Measurements from ENCODE around the gene ZNF268.
"Not testable (repeated sequence)": the region's sequence is repeated elsewhere in the genome, so short reads cannot be mapped to it uniquely, and the experiment has no call there.

The ZNF268 gene

DNA sequence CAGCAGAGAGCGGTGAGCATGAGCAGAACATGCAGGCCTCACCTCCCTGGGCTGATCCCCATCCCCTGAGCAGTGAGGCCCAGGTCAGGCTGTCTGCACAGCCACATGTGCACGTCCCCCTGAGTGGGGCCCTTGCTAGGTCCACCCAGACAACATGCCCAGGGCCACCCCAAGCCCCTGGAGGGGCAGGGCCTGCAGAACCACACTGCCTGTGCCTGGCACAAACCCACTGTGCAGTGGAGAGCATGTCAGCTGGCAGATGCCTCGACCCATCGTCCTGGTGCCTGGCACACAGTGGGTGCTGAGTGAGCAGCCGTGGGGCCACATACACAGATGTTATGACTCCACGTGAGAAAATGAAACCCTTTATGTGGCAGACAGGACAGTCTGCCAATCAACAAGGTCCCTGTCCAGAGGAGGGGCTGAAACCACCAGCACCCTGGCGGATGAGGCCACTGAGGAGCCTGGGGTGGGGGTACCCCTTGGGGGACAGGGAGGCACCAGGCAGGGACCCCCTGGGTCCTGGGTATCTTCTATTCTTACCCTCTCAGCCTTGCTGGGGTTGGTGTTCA is 46.1 kb downstream of the ZNF268 start:
- DNase-seq (ENCODE audit: low read depth in 2 of 2) = no peak

DNA sequence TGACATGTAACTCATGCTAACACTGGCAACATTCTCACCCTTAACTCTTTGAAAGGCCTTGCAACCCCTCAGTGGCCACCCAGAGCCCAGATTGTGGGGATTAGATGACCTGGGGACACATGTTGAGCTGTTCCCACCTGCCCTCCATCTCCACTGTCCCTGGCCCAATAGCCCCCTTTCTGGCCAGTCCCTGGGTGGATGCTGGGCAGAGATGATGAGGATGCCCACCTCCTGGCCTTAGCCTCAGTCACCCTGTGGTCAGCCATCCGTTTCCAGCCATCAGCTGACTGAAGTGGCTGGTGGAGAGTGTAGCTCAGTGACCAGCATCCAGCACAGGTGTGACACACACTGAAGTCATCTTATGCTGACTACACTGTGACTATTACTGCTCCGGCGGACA is 49.7 kb downstream of the ZNF268 start:
- no peak for DNase-seq (ENCODE audit: low read depth in 2 of 2)

DNA sequence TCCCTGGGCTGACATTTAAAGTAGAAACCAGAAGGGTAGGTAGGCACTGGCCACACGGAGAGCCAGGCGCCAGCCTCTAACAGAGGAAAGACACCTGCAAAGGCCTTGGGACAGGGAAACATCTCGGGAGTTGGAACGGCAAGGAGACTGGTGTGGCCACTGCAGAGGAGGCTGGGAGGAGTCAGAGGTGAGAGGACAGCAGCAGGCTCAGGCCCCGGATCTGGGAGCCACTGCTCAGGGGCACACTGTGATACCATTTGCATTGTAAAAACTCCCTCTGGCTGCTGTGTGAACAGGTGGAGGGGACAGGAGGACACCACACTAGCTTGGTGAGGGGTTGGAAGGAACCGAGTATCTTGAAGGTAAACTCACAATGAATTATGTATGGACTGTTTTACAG is 51.7 kb downstream of the ZNF268 start:
- DNase-seq (ENCODE audit: low read depth in 2 of 2) = no peak

DNA sequence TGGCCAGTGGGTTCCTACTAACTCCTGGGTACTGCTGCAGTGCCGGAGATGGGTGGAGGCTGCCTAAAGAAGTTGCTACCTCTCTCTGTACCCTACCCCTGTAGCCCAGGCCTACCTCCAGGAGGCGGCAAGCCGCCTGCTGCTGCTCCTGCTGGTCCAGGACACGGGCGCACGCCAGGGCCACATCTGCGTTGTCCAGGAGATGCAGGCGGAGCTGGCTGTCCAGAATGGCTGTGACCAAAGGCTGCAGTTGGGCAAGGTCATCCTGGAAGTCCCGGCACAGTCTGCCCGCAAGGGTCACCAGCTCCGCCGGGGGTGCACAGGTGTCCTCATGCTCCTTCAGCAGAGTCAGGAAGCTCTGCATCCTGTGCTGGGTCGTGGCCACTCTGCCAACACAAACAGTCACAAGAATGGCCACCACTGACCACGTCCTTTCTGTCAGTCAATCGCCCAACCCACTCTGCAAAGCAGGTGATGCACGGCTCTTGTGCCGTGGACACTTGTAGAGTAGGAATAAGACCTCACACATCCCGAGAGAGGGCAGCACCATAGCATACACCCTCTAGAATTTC is 52.8 kb downstream of the ZNF268 start:
- no peak for DNase-seq (ENCODE audit: low read depth in 2 of 2)

DNA sequence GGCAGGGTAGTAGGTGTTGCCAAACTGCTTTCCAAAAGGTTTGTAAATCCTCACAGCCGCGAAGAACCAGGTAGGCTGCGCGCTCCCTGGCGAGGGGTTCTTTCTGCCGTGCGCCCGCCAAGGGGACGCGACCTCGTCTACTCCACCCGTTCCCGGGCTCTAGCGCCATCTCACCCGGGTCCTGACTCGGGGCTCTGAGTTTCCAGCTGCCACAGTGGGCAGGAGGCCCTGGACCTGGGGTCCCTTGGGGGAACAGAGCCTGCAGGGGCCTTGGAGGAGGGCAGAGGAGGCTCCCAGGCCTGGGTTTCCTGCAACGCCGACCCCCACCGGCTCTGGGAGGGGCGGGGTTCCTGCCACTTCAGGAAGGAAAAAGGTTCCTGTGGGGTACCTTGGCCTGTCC is 53.7 kb downstream of the ZNF268 start:
- DNase-seq (ENCODE audit: low read depth in 2 of 2) = no peak

DNA sequence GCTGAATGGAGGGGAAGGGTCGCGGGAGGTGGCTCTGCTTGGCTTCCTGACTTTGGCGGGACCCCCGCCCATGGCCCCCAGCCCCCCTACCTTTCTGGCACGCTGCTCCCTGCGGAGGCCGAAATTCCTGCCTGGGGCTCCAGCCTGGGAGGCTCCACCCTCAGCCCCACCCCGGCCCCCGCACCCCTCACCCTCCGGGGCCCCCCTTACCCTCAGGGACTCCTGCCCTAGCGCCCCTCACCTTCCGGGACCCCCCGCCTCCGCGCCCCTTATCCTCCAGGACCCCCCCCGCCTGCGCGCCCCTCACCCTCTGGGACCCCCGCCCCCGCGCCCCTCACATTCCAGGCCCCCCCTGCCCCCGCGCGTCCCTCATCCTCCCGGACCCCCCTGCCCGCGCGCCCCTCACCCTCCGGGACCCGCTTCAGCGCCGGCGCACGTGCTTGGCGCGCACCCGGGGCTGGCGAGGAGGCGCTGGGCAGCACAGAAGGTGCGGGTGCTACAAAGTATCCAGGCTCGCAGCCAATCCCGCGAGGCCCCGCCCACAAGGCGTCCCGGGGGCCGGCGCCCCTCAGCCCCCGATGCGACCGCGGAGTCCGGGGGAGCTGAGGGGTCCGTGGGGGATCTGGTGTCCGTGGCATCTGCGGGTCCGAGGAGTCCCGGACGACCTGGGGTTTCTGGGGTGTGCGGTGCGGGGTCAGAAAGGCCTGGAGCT is 54.3 kb downstream of the ZNF268 start, which contains the start of gene ANHX:
ANHX (minus strand) TSS at position 477 of the 712 bp plus-strand sequence. CDS start 1,521 bp downstream, outside the sequence.
- DNase-seq (ENCODE audit: low read depth in 2 of 2) = no peak

DNA sequence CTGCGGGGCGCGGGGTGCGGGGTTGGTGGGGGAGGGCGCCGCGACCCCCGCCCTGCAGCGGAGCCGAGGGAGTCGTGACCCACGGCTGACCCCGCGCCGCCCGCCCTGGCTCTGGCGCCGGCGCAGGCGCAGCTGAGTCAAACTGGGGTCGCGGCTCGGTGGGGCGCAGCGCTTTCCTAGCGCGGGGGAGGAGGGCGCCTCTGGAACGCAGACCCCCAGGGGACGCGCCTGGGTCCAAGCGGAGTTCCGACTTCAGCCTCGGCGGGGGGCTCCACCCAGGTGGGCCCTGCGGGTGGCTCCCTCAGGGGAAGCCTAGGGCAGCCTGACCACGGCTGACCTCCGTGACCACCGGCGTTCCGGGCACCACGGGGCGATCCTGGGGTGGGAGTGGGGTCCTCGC is 54.8 kb downstream of the ZNF268 start:
- DNase-seq (ENCODE audit: low read depth in 2 of 2) = no peak

DNA sequence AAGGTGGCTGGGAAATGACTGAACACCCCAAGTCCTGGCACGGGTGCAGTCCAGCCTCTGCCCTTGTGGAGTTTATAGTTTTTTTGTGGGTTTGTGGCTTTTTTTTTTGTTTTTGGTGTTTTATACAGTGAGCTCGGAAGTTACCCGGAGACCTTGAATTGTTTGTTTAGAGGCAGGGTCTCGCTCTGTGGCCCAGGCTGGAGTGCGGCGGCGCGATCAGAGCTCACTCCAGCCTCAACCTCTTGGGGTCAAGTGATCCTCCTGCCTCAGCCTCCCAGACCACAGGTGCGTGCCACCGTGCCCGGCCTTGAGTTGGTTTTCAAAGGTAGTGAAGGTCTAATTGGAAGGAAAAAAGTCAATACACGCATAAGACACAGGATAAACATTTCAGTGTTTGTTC is 55.3 kb downstream of the ZNF268 start:
- no peak for DNase-seq (ENCODE audit: low read depth in 2 of 2)

DNA sequence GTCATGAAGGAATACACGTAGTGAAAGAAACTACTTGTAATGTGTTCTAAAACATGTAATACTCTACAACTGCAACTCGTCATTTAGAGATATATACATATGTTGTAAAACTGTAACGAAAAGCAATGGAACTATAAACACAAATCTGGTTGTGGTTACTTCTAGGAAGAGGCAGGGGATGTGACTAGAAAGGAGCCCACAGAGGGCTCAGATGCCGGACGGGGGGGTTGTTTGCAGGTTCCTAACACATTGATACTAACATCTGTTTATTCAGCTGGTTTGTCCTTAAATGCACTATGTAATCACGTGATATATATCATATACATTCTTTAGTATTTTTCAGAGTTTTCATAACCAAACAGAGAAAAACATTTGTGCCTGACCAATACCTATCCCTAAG is 70.4 kb downstream of the ZNF268 start:
- DNase-seq (ENCODE audit: low read depth in 2 of 2) = no peak

DNA sequence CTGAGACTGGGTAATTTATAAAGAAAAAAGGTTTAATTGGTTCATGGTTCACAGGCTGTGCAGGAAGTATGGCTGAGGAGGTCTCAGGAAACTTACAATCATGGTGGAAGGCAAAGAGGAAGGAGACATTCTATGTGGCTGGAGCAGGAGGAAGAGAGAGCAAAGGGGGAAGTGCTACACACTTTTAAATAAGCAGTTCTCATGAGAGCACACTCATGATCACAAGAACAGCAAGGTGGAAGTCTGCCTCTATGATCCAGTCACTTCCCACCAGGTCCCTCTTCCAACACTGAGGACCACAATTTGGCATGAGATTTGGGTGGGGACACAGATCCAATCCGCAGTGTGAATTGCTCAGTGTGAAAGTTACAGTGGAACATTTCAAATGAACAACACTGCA is 74.5 kb downstream of the ZNF268 start:
- not testable (repeated sequence) for DNase-seq (ENCODE audit: low read depth in 2 of 2)

DNA sequence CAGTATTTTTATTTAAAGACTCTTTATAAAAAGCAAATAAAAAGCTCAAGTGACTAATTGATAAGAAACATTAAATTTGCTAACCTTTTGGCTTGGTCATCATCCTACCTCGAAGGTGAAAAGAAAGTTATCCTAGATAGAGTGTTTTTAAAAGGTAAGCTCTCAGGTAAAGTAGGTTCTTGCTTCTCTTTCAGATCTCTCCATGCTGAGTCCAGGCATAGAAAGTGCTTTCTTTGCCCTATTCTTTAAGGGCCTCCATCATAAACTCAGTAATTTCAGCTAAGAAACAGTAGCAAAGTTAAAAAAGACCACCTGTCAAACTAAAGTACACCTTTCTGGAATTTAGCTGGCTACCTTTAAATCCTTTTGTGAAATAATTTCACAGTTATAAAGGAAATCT is 75.0 kb downstream of the ZNF268 start:
- no peak for DNase-seq (ENCODE audit: low read depth in 2 of 2)

DNA sequence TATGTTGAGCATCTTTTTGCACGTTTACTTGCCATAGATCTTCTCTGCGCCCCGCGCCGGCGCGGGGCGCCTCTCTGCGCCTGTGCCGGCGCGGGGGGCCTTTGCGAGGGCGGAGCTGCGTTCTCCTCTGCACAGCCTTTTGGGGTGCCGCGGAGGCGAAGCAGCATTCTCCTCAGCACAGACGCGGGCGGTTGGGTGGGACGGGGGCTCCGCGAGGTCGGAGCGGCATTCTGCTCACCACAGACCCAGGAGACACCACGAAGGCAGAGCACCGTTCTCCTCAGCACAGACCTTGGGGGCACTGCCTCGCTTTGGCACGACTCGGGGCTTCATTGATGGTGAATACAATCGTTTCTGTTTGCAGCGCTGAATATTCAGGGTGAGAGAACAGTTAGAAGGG is 82.9 kb downstream of the ZNF268 start:
- DNase-seq (ENCODE audit: low read depth in 2 of 2) = no peak
